ENCODE results near the gene FARP2.

The FARP2 gene

DNA sequence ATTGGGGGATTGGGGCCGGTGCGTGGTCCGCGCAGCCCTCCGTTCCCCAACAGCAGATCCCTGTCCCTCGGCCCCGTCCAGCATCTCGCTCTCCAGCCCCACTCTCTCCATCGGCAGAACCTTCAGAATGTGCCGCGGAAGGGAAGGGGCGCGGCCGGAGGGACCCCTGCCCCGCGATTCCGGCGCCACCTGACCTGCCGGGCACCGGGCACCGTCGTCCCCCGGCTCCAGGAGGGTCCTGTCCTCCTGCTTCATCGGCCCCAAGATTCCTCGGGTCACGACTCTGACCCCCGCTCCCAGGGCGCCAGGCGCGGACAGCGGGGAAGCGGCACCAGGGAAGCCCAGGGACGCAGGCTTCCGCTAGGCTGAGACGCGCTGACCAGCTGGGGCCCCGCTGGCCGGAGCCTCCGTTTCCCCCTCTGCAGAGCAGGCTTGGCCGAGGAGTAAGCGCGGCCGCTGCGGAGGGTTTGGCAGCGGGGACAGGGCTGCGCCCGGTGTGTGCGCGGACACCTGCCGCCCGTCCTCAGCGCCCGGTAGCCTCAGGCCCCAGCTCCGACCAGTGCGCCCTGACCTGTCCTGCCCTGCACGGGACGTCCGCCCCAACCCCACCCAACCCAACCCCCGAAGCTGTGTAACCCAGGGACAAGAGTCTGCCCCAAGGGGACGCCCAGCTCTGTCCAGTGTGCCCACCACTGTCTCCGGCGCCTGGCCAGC lies 185.6 kb downstream of the FARP2 start:
- TF ChIP-seq, protein P1, sequence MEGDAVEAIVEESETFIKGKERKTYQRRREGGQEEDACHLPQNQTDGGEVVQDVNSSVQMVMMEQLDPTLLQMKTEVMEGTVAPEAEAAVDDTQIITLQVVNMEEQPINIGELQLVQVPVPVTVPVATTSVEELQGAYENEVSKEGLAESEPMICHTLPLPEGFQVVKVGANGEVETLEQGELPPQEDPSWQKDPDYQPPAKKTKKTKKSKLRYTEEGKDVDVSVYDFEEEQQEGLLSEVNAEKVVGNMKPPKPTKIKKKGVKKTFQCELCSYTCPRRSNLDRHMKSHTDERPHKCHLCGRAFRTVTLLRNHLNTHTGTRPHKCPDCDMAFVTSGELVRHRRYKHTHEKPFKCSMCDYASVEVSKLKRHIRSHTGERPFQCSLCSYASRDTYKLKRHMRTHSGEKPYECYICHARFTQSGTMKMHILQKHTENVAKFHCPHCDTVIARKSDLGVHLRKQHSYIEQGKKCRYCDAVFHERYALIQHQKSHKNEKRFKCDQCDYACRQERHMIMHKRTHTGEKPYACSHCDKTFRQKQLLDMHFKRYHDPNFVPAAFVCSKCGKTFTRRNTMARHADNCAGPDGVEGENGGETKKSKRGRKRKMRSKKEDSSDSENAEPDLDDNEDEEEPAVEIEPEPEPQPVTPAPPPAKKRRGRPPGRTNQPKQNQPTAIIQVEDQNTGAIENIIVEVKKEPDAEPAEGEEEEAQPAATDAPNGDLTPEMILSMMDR (IDR thresholded peaks at IDR 0.05; ENCODE audit: borderline replicate concordance, control extremely low read depth, extremely low read depth, insufficient read depth, missing control alignments) = no peak
- in situ Hi-C loops (cut with MboI; ENCODE audit: low sequenced_read_pairs, unreplicated experiment) = no loop called here
- DNase-seq (ENCODE audit: low spot score) = peak; percentile 36

DNA sequence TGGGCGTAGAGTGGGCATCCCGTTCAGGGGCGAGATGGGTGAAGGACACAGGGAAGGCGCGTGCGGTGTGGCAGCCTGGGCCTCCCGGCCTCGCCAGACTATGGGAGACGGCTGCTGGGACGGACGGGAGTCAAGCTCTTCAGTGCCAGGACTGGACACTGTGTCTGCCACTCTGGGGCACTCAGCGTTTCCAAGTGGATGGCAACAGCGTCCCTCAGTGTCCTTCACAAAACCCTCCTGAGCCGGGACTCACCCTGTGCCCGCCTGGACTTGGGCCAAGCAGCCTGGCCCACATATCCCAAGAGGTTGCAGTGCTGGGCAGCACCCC lies 186.2 kb downstream of the FARP2 start:
- TF ChIP-seq, protein P1 (IDR thresholded peaks at IDR 0.05; ENCODE audit: borderline replicate concordance, control extremely low read depth, extremely low read depth, insufficient read depth, missing control alignments) = no peak
- in situ Hi-C loops (cut with MboI; ENCODE audit: low sequenced_read_pairs, unreplicated experiment) = no loop called here
- DNase-seq (ENCODE audit: low spot score) = no peak
